ENCODE results near the gene RPS24. TPM values are rescaled to one million over a fixed set of nuclear protein-coding genes. Genes with fewer than 3 reads are reported as not detected.

The RPS24 gene
- total and polyA plus RNA-seq, 9 of the 15 experiments (the other 6 are each of a cell fraction or from before 2014, with no cell fraction given): 1,947 to 7,307 (median 5,944) TPM

DNA sequence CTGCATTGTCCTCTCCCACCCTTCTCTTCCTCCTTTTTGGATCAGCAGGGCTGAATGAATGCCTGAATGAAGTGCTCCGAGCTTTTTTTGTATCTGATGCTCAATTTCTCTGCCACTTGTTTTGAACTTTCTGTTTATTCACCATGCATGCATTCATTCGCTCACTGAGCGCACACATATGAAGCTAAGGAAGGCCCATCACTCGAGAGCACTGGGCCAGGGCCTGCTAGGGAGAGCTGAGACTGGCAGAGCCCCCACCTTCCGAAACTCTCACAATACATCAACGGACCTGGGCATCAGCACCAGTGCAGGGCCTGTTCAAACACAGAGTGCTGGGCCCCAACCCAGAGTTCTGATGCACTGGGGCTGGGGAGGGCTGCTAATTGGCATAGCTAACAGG is 45.7 kb downstream of the RPS24 start:
- DNase-seq (ENCODE audit: extremely low read depth in 1 of 4, low spot score in 3 of 4) (no peak), ATAC-seq (no peak), FAIRE-seq (no peak)
- Histone ChIP-seq H3K4me1 (replicated peaks in 1 of 2; ENCODE audit: control insufficient read depth in 2 of 2, insufficient read depth in 2 of 2, low read length in 2 of 2) (no peaks in the 10 kb centered on the region), H4K20me1 (replicated peaks; ENCODE audit: control insufficient read depth, insufficient read depth, low read length) (no peaks in the 10 kb centered on the region), H3K36me3 (ENCODE audit: control insufficient read depth, insufficient read depth, low read length) (no peaks in the 10 kb centered on the region), H3K9me1 (ENCODE audit: control insufficient read depth, insufficient read depth, low read length) (no peaks in the 10 kb centered on the region), H3K79me2 (ENCODE audit: control insufficient read depth, insufficient read depth, low read length) (no peaks in the 10 kb centered on the region), H2AFZ (ENCODE audit: low read depth, low read length) (no peak overlapping the region), H3K4me2 (ENCODE audit: insufficient read depth, low read length) (no peak overlapping the region), H3K4me3 (no peak overlapping the region), H3K9ac (ENCODE audit: insufficient read depth in 1 of 2, low read depth in 2 of 2, low read length in 2 of 2) (no peak overlapping the region), H3K27me3 (ENCODE audit: control insufficient read depth in 2 of 2, insufficient read depth in 2 of 2, low read length in 2 of 2) (peaks cover 9 to 33% of the 10 kb centered on the region in 2 experiments), H3K27ac (ENCODE audit: extremely low read depth, low read depth, low read length) (no peak overlapping the region), H3K9me3 (replicated peaks; ENCODE audit: control insufficient read depth, insufficient read depth, low read depth, low read length) (no peaks in the 10 kb centered on the region)
- 3% methylated on average over 6 of the region's 6 CpGs for WGBS (ENCODE audit: insufficient coverage, low coverage, missing lambda C conversion rate)
- CTCF ChIA-PET (ENCODE audit: low intra/inter-chr PET ratio): no interaction called here
- POLR2A ChIA-PET: interaction anchor here (0.6 to 1.2 kb wide), 3 partner anchors 12 to 148 kb away, joined by 3 to 4 read pairs (median 3); no protein-coding TSS in a partner anchor
- no TSS peak for BruUV-seq (replicated peaks)
- intact Hi-C loops (cut with micrococcal nuclease): no loop called here
- TF ChIP-seq HDGF (IDR thresholded peaks at IDR 0.05) (no peak), ZNF586 (CRISPR knock-in tag; conservative IDR thresholded peaks at IDR 0.05) (no peak), TCFL5 (CRISPR knock-in tag; conservative IDR thresholded peaks at IDR 0.05) (no peak), CC2D1A (IDR thresholded peaks at IDR 0.05) (no peak), SNIP1 (IDR thresholded peaks at IDR 0.05; ENCODE audit: low read depth) (no peak), ZNF696 (CRISPR knock-in tag; conservative IDR thresholded peaks at IDR 0.05) (no peak), ZNF76 (CRISPR knock-in tag; IDR thresholded peaks at IDR 0.05; ENCODE audit: borderline replicate concordance) (no peak), GATAD2B (IDR thresholded peaks at IDR 0.05; ENCODE audit: borderline replicate concordance) (no peak), ZNF668 (CRISPR knock-in tag; IDR thresholded peaks at IDR 0.05) (no peak), FOXJ2 (tag; IDR thresholded peaks at IDR 0.05) (no peak), EWSR1 (IDR thresholded peaks at IDR 0.05; ENCODE audit: borderline replicate concordance, low read depth, partially characterized antibody) (no peak), NR1H2 (CRISPR knock-in tag; IDR thresholded peaks at IDR 0.05) (no peak)
- TF ChIP-seq, protein P1, sequence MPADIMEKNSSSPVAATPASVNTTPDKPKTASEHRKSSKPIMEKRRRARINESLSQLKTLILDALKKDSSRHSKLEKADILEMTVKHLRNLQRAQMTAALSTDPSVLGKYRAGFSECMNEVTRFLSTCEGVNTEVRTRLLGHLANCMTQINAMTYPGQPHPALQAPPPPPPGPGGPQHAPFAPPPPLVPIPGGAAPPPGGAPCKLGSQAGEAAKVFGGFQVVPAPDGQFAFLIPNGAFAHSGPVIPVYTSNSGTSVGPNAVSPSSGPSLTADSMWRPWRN (IDR thresholded peaks at IDR 0.05; ENCODE audit: low read depth): no peak
- TF ChIP-seq, protein P2, sequence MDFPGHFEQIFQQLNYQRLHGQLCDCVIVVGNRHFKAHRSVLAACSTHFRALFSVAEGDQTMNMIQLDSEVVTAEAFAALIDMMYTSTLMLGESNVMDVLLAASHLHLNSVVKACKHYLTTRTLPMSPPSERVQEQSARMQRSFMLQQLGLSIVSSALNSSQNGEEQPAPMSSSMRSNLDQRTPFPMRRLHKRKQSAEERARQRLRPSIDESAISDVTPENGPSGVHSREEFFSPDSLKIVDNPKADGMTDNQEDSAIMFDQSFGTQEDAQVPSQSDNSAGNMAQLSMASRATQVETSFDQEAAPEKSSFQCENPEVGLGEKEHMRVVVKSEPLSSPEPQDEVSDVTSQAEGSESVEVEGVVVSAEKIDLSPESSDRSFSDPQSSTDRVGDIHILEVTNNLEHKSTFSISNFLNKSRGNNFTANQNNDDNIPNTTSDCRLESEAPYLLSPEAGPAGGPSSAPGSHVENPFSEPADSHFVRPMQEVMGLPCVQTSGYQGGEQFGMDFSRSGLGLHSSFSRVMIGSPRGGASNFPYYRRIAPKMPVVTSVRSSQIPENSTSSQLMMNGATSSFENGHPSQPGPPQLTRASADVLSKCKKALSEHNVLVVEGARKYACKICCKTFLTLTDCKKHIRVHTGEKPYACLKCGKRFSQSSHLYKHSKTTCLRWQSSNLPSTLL (IDR thresholded peaks at IDR 0.05): no peak
- in situ Hi-C loops (cut with MboI): no loop called here

Data from K562 (cell line).